H9 (cell line): ENCODE data around the gene EEF1A2. TPM values are rescaled to one million over a fixed set of nuclear protein-coding genes. Genes with fewer than 3 reads are reported as not detected.

Experiments used
- DNase-seq: peaks from one replicate; pipeline ENCODE4 v3.0.0-alpha.2; 2017
- H2AFZ ChIP-seq: one replicate; pipeline ENCODE4 v1.6.1; 2013; ENCODE audit warnings: mild to moderate bottlenecking, low read length, control low read depth, moderate library complexity
- H2AK5ac ChIP-seq: 2 replicates; pipeline ENCODE4 v1.6.1; 2013; ENCODE audit warnings: low read length, control low read depth, mixed read lengths; ENCODE audit not compliant: insufficient read length
- H2BK120ac ChIP-seq: one replicate; pipeline ENCODE4 v1.6.1; 2013; ENCODE audit warnings: low read depth, mild to moderate bottlenecking, low read length, control low read depth, inconsistent platforms; ENCODE audit not compliant: poor library complexity, severe bottlenecking
- H2BK12ac ChIP-seq: 2 replicates; pipeline ENCODE4 v1.6.1; 2013; ENCODE audit warnings: low read length, control low read depth, mixed read lengths, low read depth; ENCODE audit not compliant: insufficient read length
- H2BK15ac ChIP-seq: 2 replicates; pipeline ENCODE4 v1.6.1; 2013; ENCODE audit warnings: low read depth, low read length, control low read depth
- H2BK20ac ChIP-seq: one replicate; pipeline ENCODE4 v1.6.1; 2013; ENCODE audit warnings: low read depth, mild to moderate bottlenecking, low read length, control low read depth, inconsistent platforms; ENCODE audit not compliant: poor library complexity, severe bottlenecking
- H2BK5ac ChIP-seq: 2 replicates; pipeline ENCODE4 v1.6.1; 2013; ENCODE audit warnings: low read length, control low read depth, mixed read lengths; ENCODE audit not compliant: insufficient read length
- H3K14ac ChIP-seq: 2 replicates; pipeline ENCODE4 v1.6.1; 2013; ENCODE audit warnings: low read length, control low read depth; ENCODE audit not compliant: insufficient read depth
- H3K18ac ChIP-seq: 2 replicates; pipeline ENCODE4 v1.6.1; 2013; ENCODE audit warnings: low read depth, mild to moderate bottlenecking, mixed read lengths, low read length, control low read depth; ENCODE audit not compliant: insufficient read length
- H3K23ac ChIP-seq: 2 replicates; pipeline ENCODE4 v1.6.1; 2013; ENCODE audit warnings: low read length, control low read depth, mixed read lengths, low read depth; ENCODE audit not compliant: insufficient read length
- H3K23me2 ChIP-seq: 2 replicates; pipeline ENCODE4 v1.6.1; 2013; ENCODE audit warnings: low read depth, mild to moderate bottlenecking, mixed read lengths, low read length, control low read depth; ENCODE audit not compliant: insufficient read length, poor library complexity, severe bottlenecking
- H3K27ac ChIP-seq: 2 replicates; pipeline ENCODE4 v1.5.1; 2013; ENCODE audit warnings: low read length, control low read depth, mixed read lengths, low read depth; ENCODE audit not compliant: insufficient read length
- H3K27me3 ChIP-seq: 2 replicates; pipeline ENCODE4 v1.6.1; 2013; ENCODE audit warnings: low read length, control low read depth, inconsistent platforms; ENCODE audit not compliant: insufficient read depth
- H3K4ac ChIP-seq: 2 replicates; pipeline ENCODE4 v1.6.1; 2013; ENCODE audit warnings: low read depth, mild to moderate bottlenecking, control low read depth, inconsistent platforms, low read length, moderate library complexity
- H3K4me1 ChIP-seq: 2 replicates; pipeline ENCODE4 v1.6.1; 2013; ENCODE audit warnings: low read length, control low read depth, inconsistent platforms; ENCODE audit not compliant: insufficient read depth
- H3K4me2 ChIP-seq: 2 replicates; pipeline ENCODE4 v1.6.1; 2013; ENCODE audit warnings: low read length, control low read depth, mixed read lengths; ENCODE audit not compliant: insufficient read length, insufficient read depth
- H3K56ac ChIP-seq: 2 replicates; pipeline ENCODE4 v1.6.1; 2013; ENCODE audit warnings: low read depth, mild to moderate bottlenecking, mixed read lengths, low read length, control low read depth; ENCODE audit not compliant: insufficient read length
- H3K79me1 ChIP-seq: 2 replicates; pipeline ENCODE4 v1.6.1; 2013; ENCODE audit warnings: low read depth, mild to moderate bottlenecking, moderate library complexity, low read length, control low read depth, inconsistent platforms; ENCODE audit not compliant: insufficient read depth, poor library complexity, severe bottlenecking
- H3K79me2 ChIP-seq: 2 replicates; pipeline ENCODE4 v1.6.1; 2013; ENCODE audit warnings: low read length, control low read depth, inconsistent platforms; ENCODE audit not compliant: insufficient read depth
- H3K9ac ChIP-seq: 2 replicates; pipeline ENCODE4 v1.6.1; 2013; ENCODE audit warnings: low read length, control low read depth, mixed read lengths; ENCODE audit not compliant: insufficient read length; ENCODE audit errors: extremely low read depth
- H3K9me3 ChIP-seq: one replicate; pipeline ENCODE4 v1.6.1; 2013; ENCODE audit warnings: low read depth, low read length, inconsistent platforms; ENCODE audit not compliant: control insufficient read depth
- H3T11ph ChIP-seq: one replicate; pipeline ENCODE4 v1.6.1; 2013; ENCODE audit warnings: mild to moderate bottlenecking, low read length, control low read depth, inconsistent platforms
- H4K20me1 ChIP-seq: one replicate; pipeline ENCODE4 v1.6.1; 2013; ENCODE audit not compliant: control insufficient read depth, insufficient read length, insufficient read depth
- H4K5ac ChIP-seq: 2 replicates; pipeline ENCODE4 v1.6.1; 2013; ENCODE audit warnings: low read depth, mild to moderate bottlenecking, mixed read lengths, low read length, control low read depth; ENCODE audit not compliant: insufficient read length
- H4K8ac ChIP-seq: replicated peaks from 2 replicates; pipeline ENCODE4 v1.6.1; 2013; ENCODE audit warnings: low read length, control low read depth, mixed read lengths, low read depth; ENCODE audit not compliant: insufficient read length
- H4K91ac ChIP-seq: 2 replicates; pipeline ENCODE4 v1.6.1; 2013; ENCODE audit warnings: low read depth, mild to moderate bottlenecking, moderate library complexity, mixed read lengths, low read length, control low read depth; ENCODE audit not compliant: insufficient read length
- H3K27ac Mint-ChIP-seq, 3 experiments: 2 replicates in 2 of 3; 3 replicates in 1 of 3; pipeline ENCODE4 v1.8.0; 2020 to 2021; ENCODE audit warnings: mixed read lengths in 3 of 3, mild to moderate bottlenecking in 1 of 3, moderate library complexity in 1 of 3
- H3K27me3 Mint-ChIP-seq: 2 replicates; pipeline ENCODE4 v1.8.0; 2021; ENCODE audit warnings: low read depth, mild to moderate bottlenecking, moderate library complexity, mixed read lengths
- H3K36me3 Mint-ChIP-seq, 3 experiments: 2 replicates in 2 of 3; 3 replicates in 1 of 3; pipeline ENCODE4 v1.8.0; 2020 to 2021; ENCODE audit warnings: low read depth in 3 of 3, mixed read lengths in 3 of 3; ENCODE audit not compliant: insufficient read depth in 1 of 3
- H3K4me1 Mint-ChIP-seq, 2 experiments: 2 replicates each; pipeline ENCODE4 v1.8.0; 2020; ENCODE audit warnings: mixed read lengths in 2 of 2
- H3K4me3 Mint-ChIP-seq, 2 experiments: 2 replicates in 1 of 2; 3 replicates in 1 of 2; pipeline ENCODE4 v1.8.0; 2020 to 2021; ENCODE audit warnings: mild to moderate bottlenecking in 2 of 2, mixed read lengths in 2 of 2, moderate library complexity in 1 of 2
- H3K9me3 Mint-ChIP-seq, 2 experiments: 2 replicates in 1 of 2; 3 replicates in 1 of 2; pipeline ENCODE4 v1.8.0; 2020; ENCODE audit warnings: mild to moderate bottlenecking in 2 of 2, mixed read lengths in 2 of 2, moderate library complexity in 1 of 2
- CTCF ChIP-seq: fragments of 200-600 bp; sonication (generic); conservative IDR thresholded peaks from 3 replicates; pipeline ENCODE4 v1.8.0; 2021; ENCODE audit warnings: antibody characterized with exemption, mild to moderate bottlenecking
- WGBS: extraction: QIAGEN DNeasy Blood & Tissue Kit; methylation state at CpG from one replicate; pipeline ENCODE4 v1.1.7; 2013; ENCODE audit warnings: missing lambda C conversion rate, low lambda C conversion rate, mixed read lengths; ENCODE audit not compliant: insufficient read length; ENCODE audit errors: extremely low coverage; 5-methylcytosine and 5-hydroxymethylcytosine counted together
- total RNA-seq: library from RNA; stranded (reverse); gene quantifications from 2 replicates; pipeline ENCODE4 v1.2.1, GENCODE V29; 2021

The EEF1A2 gene
- total RNA-seq, 1 experiment from 2014 or later = 27.4 TPM

GRCh38 chr20:63495167-63495720 is 3.6 kb downstream of the EEF1A2 start:
- Mint-ChIP-seq H3K27me3 (peaks cover 49% of the 10 kb centered on the region), H3K36me3 (peaks cover 15 to 24% (median 15%) of the 10 kb centered on the region in 3 experiments; a peak in 6 of 7 replicates), H3K4me3 (peak overlapping the region in 1 of 2 experiments; percentile 35; a peak in 1 of 5 replicates), H3K27ac (no peak overlapping the region), H3K9me3 (peaks cover 2 to 11% of the 10 kb centered on the region in 2 experiments; a peak in 3 of 5 replicates), H3K4me1 (peaks cover 4 to 10% of the 10 kb centered on the region in 2 experiments; a peak in 3 of 4 replicates)
- Histone ChIP-seq H2BK15ac (no peak overlapping the region), H3K9ac (no peak overlapping the region), H2BK20ac (no peak overlapping the region), H3K4ac (no peak overlapping the region), H4K8ac (no peak overlapping the region), H4K20me1 (no peaks in the 10 kb centered on the region), H3K23ac (no peak overlapping the region), H3K56ac (no peak overlapping the region), H3K27me3 (peaks cover 4% of the 10 kb centered on the region; the same call in 1 of the 2 replicates), H2AK5ac (no peak overlapping the region), H4K5ac (no peak overlapping the region), H3K14ac (no peak overlapping the region), H3K4me2 (no peak overlapping the region), H3K27ac (no peak overlapping the region), H3K79me2 (no peaks in the 10 kb centered on the region), H2BK12ac (no peak overlapping the region), H2BK5ac (no peak overlapping the region), H3K4me1 (no peaks in the 10 kb centered on the region), H3K79me1 (no peaks in the 10 kb centered on the region), H3T11ph (no peak overlapping the region), H3K23me2 (peaks cover 5% of the 10 kb centered on the region), H2AFZ (no peak overlapping the region), H3K9me3 (no peaks in the 10 kb centered on the region), H2BK120ac (no peak overlapping the region), H4K91ac (no peak overlapping the region), H3K18ac (no peak overlapping the region)
- no peak for TF ChIP-seq CTCF
- no CpG with 5 or more reads among the region's 8 CpGs for WGBS
- DNase-seq = no peak
